ENCODE data around the gene SENP2.

- TF ChIP-seq, protein P1, sequence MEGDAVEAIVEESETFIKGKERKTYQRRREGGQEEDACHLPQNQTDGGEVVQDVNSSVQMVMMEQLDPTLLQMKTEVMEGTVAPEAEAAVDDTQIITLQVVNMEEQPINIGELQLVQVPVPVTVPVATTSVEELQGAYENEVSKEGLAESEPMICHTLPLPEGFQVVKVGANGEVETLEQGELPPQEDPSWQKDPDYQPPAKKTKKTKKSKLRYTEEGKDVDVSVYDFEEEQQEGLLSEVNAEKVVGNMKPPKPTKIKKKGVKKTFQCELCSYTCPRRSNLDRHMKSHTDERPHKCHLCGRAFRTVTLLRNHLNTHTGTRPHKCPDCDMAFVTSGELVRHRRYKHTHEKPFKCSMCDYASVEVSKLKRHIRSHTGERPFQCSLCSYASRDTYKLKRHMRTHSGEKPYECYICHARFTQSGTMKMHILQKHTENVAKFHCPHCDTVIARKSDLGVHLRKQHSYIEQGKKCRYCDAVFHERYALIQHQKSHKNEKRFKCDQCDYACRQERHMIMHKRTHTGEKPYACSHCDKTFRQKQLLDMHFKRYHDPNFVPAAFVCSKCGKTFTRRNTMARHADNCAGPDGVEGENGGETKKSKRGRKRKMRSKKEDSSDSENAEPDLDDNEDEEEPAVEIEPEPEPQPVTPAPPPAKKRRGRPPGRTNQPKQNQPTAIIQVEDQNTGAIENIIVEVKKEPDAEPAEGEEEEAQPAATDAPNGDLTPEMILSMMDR (IDR thresholded peaks at IDR 0.05; ENCODE audit: low read depth, low read length) = no peak
- TF ChIP-seq EZH2phosphoT487 (IDR thresholded peaks at IDR 0.05; ENCODE audit: low read depth) = no peak
Observed at GRCh38 chr3:185667574-185667973, 81.5 kb downstream of the SENP2 start.

Data from OCI-LY3 (cell line).